GM18870 (cell line): Measurements from ENCODE around the gene CMTM3.
"Not testable (repeated sequence)": the region's sequence is repeated elsewhere in the genome, so short reads cannot be mapped to it uniquely, and the experiment has no call there.

Source experiments
- ATAC-seq: cut with Tn5 transposase; IDR thresholded peaks from one replicate; pipeline ENCODE4 v1.9.1; 2021; ENCODE audit warnings: moderate library complexity; ENCODE audit not compliant: unreplicated experiment

Gene CMTM3

GRCh38 chr16:66631558-66631957, 27.1 kb downstream of the CMTM3 start:
- ATAC-seq = not testable (repeated sequence)

- ATAC-seq = no peak
These were observed 30.2 kb downstream of the CMTM3 start for GRCh38 chr16:66634527-66635196.

GRCh38 chr16:66635406-66635805, 30.9 kb downstream of the CMTM3 start:
- no peak for ATAC-seq

- no peak for ATAC-seq
These were observed 31.7 kb downstream of the CMTM3 start for GRCh38 chr16:66636199-66636598.

GRCh38 chr16:66637806-66638205, 33.3 kb downstream of the CMTM3 start:
- no peak for ATAC-seq

- ATAC-seq = no peak
These were observed 34.8 kb downstream of the CMTM3 start for GRCh38 chr16:66639091-66639885.

GRCh38 chr16:66640724-66641314, 36.3 kb downstream of the CMTM3 start:
- no peak for ATAC-seq

GRCh38 chr16:66641387-66641786, 36.9 kb downstream of the CMTM3 start:
- ATAC-seq = no peak

GRCh38 chr16:66647866-66648265, 43.4 kb downstream of the CMTM3 start:
- ATAC-seq = no peak

- ATAC-seq = no peak
These were observed 44.7 kb downstream of the CMTM3 start for GRCh38 chr16:66649167-66649566.

GRCh38 chr16:66649636-66650205, 45.2 kb downstream of the CMTM3 start:
- ATAC-seq = no peak

- ATAC-seq = no peak
These were observed 46.4 kb downstream of the CMTM3 start for GRCh38 chr16:66650707-66651473.

GRCh38 chr16:66651474-66651765, 46.9 kb downstream of the CMTM3 start:
- ATAC-seq = no peak

GRCh38 chr16:66651965-66652364, 47.5 kb downstream of the CMTM3 start:
- ATAC-seq = no peak

- no peak for ATAC-seq
These were observed 48.3 kb downstream of the CMTM3 start for GRCh38 chr16:66652661-66653360.

GRCh38 chr16:66653581-66654350, 49.3 kb downstream of the CMTM3 start:
- no peak for ATAC-seq

- no peak for ATAC-seq
These were observed 52.0 kb downstream of the CMTM3 start for GRCh38 chr16:66656547-66656946.

GRCh38 chr16:66658143-66658859, 53.8 kb downstream of the CMTM3 start:
- no peak for ATAC-seq

- no peak for ATAC-seq
These were observed 54.3 kb downstream of the CMTM3 start for GRCh38 chr16:66658860-66659190.
